ENCODE data around the gene NEDD8.

DNA sequence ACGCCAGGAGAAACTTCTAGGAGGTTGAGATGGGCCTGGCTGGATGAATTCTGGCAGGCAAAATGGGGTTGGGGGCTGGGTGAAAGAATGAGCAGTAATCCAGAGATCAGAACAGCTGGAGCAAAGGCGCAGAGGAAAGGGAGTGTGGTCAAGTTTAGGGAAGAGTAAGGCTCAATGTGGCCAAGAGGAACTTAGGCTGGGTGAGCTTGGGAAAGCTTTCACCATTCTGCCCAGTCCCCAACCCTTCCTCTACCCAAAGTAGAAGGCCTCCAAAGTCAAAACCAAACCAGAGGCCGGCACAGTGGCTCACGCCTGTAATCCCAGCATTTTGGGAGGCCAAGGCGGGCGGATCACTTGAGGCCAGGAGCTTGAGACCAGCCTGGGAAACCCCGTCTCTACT, 49.5 kb upstream of the NEDD8 start:
- TF ChIP-seq, protein P1, sequence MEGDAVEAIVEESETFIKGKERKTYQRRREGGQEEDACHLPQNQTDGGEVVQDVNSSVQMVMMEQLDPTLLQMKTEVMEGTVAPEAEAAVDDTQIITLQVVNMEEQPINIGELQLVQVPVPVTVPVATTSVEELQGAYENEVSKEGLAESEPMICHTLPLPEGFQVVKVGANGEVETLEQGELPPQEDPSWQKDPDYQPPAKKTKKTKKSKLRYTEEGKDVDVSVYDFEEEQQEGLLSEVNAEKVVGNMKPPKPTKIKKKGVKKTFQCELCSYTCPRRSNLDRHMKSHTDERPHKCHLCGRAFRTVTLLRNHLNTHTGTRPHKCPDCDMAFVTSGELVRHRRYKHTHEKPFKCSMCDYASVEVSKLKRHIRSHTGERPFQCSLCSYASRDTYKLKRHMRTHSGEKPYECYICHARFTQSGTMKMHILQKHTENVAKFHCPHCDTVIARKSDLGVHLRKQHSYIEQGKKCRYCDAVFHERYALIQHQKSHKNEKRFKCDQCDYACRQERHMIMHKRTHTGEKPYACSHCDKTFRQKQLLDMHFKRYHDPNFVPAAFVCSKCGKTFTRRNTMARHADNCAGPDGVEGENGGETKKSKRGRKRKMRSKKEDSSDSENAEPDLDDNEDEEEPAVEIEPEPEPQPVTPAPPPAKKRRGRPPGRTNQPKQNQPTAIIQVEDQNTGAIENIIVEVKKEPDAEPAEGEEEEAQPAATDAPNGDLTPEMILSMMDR (IDR thresholded peaks at IDR 0.05; ENCODE audit: low read depth, low read length, poor library complexity, severe bottlenecking) = no peak
- TF ChIP-seq EZH2phosphoT487 (IDR thresholded peaks at IDR 0.05; ENCODE audit: borderline replicate concordance, low read length) = no peak

All from DOHH2 (cell line).